ENCODE data around the gene OR10A3. TPM values are rescaled to one million over a fixed set of nuclear protein-coding genes. Genes with fewer than 3 reads are reported as not detected.

The OR10A3 gene
- total and polyA plus RNA-seq, 7 donors: not detected

DNA sequence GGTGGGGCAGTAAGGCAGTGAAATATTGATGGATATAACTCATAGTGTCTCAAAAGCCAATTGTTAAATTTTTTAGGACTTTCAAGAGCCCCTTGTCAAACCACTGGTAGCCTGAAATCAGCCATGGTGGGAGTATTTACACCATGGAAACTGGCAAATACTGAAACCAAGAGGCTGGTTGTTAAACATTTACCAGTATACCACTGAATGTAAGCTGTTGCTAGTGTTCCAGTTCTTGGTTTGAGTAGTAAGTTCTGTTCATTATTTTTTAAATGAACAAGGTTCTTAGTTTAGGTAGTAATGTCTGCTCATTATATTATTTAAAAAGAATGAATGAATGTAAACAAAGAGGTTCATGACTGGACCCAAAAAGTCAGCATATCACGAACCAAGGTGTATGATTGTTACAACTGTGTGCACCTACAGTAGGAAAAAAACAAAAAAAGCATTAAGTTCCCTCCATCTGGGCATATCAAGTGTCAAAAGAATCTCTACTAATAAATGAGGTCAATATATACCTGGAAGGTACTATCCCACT is 41.1 kb upstream of the OR10A3 start:
- Histone ChIP-seq H3K4me3 (no peak overlapping the region), H3K9me3 (no peaks in the 10 kb centered on the region), H3K36me3 (ENCODE audit: insufficient read depth in 1 of 2, low read depth in 1 of 2) (no peaks in the 10 kb centered on the region), H3K4me1 (peaks cover 8% of the 10 kb centered on the region), H3K27ac (no peak overlapping the region), H3K27me3 (ENCODE audit: insufficient read depth in 3 of 3, low read length in 2 of 3) (no peaks in the 10 kb centered on the region)
- 67 to 83% (median 71%) methylated on average over 1 of the region's 1 CpG for WGBS, 3 donors
- DNase-seq (no peak), ATAC-seq (no peak)
- intact Hi-C loops (cut with DNase I): loop anchor here (10.0 kb wide), 2 partner anchors 408 to 888 kb away; no protein-coding TSS in a partner anchor
- TF ChIP-seq, protein P1, sequence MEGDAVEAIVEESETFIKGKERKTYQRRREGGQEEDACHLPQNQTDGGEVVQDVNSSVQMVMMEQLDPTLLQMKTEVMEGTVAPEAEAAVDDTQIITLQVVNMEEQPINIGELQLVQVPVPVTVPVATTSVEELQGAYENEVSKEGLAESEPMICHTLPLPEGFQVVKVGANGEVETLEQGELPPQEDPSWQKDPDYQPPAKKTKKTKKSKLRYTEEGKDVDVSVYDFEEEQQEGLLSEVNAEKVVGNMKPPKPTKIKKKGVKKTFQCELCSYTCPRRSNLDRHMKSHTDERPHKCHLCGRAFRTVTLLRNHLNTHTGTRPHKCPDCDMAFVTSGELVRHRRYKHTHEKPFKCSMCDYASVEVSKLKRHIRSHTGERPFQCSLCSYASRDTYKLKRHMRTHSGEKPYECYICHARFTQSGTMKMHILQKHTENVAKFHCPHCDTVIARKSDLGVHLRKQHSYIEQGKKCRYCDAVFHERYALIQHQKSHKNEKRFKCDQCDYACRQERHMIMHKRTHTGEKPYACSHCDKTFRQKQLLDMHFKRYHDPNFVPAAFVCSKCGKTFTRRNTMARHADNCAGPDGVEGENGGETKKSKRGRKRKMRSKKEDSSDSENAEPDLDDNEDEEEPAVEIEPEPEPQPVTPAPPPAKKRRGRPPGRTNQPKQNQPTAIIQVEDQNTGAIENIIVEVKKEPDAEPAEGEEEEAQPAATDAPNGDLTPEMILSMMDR (IDR thresholded peaks at IDR 0.05): no peak

DNA sequence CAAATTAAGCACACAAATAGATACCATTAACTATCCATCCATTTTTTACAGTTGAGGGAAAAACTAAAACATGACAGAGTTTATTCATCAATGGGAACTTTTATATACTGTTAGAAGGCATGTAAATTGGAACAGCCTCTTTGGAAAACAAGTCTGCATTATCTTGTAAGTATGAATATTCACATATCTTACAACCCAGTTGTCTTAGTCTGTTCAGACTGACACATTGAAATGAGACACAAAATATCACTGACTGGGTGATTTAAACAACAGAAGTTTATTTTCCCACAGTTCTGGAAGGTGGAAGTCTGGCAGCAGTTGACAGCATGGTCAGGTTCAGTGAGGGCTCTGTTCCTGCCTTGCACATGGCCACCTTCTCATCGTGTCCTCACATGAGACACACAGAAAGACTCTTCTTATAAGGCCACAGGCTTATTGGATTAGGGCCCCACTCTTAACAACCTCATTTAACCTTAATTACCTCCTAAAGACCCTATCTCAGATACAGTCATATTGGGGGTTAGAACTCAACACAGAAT is 40.2 kb upstream of the OR10A3 start:
- no peaks in the 10 kb centered on the region for H3K9me3 ChIP-seq
- no peaks in the 10 kb centered on the region for H3K27me3 ChIP-seq (ENCODE audit: insufficient read depth in 3 of 3, low read length in 2 of 3)
- intact Hi-C loops (cut with DNase I): loop anchor here (10.0 kb wide), 2 partner anchors 407 to 887 kb away; no protein-coding TSS in a partner anchor
- no peak overlapping the region for H3K27ac ChIP-seq
- no peak for ATAC-seq
- TF ChIP-seq, protein P1 (IDR thresholded peaks at IDR 0.05): no peak
- no peaks in the 10 kb centered on the region for H3K36me3 ChIP-seq (ENCODE audit: insufficient read depth in 1 of 2, low read depth in 1 of 2)
- no peak overlapping the region for H3K4me3 ChIP-seq
- H3K4me1 ChIP-seq: peaks cover 7% of the 10 kb centered on the region
- DNase-seq: no peak
- WGBS, 3 donors: 62 to 87% (median 75%) methylated on average over 1 of the region's 1 CpG

GRCh38 chr11:7977232-7977917 is 35.9 kb upstream of the OR10A3 start:
- ATAC-seq (no peak), DNase-seq (no peak)
- H3K4me3 ChIP-seq: no peak overlapping the region
- H3K27me3 ChIP-seq (ENCODE audit: insufficient read depth in 3 of 3, low read length in 2 of 3): peaks cover 0 to 2% (median 0%) of the 10 kb centered on the region in 3 donors
- no peaks in the 10 kb centered on the region for H3K4me1 ChIP-seq
- TF ChIP-seq, protein P1 (IDR thresholded peaks at IDR 0.05): no peak
- no peak overlapping the region for H3K27ac ChIP-seq
- 8 to 15% (median 12%) methylated on average over 5 of the region's 5 CpGs for WGBS, 3 donors
- H3K9me3 ChIP-seq: no peaks in the 10 kb centered on the region
- intact Hi-C loops (cut with DNase I): no loop called here
- H3K36me3 ChIP-seq (ENCODE audit: insufficient read depth in 1 of 2, low read depth in 1 of 2): no peaks in the 10 kb centered on the region

DNA sequence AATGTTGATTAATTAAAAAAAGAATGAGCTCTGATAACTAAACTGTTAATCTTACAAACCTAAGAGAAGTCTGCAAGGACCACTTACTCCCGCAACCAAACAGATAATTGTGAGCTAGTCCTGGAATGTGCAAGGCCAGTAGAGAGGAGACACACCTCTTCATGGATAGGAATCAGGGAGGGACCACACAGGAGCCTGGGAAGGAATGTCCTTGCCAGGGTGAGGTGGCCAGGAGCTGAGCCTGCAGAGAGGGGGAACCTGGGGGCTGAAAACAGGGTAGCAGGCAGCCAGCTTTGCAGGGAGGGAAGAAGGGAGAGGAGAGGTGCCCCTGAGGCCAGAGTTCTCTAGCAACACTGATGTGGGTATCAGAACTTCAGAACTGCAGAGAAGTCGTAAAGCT is 33.2 kb upstream of the OR10A3 start:
- DNase-seq (no peak), ATAC-seq (no peak)
- 80 to 98% (median 81%) methylated on average over 2 of the region's 2 CpGs for WGBS, 3 donors
- no peaks in the 10 kb centered on the region for H3K36me3 ChIP-seq (ENCODE audit: insufficient read depth in 1 of 2, low read depth in 1 of 2)
- H3K27ac ChIP-seq: no peak overlapping the region
- intact Hi-C loops (cut with DNase I): no loop called here
- no peak overlapping the region for H3K4me3 ChIP-seq
- peaks cover 0 to 2% (median 0%) of the 10 kb centered on the region in 3 donors for H3K27me3 ChIP-seq (ENCODE audit: insufficient read depth in 3 of 3, low read length in 2 of 3)
- H3K9me3 ChIP-seq: no peaks in the 10 kb centered on the region
- TF ChIP-seq, protein P1 (IDR thresholded peaks at IDR 0.05): no peak
- H3K4me1 ChIP-seq: no peaks in the 10 kb centered on the region
